T-helper 2 cell (primary cell): ENCODE data around the gene IFNAR1.
A peak's percentile ranks its signal among the peaks of the same experiment; 100 is the strongest.
"Not testable (repeated sequence)": the region's sequence is repeated elsewhere in the genome, so short reads cannot be mapped to it uniquely, and the experiment has no call there.

Experiments
- DNase-seq, 5 experiments: peaks; one replicate each; pipeline versions ENCODE4 v3.0.0 to v3.0.0-alpha.2; 2012 to 2022

The IFNAR1 gene

GRCh38 chr21:33308586-33309490, 15.9 kb upstream of the IFNAR1 start:
- peak in 1 of 5 experiments; percentile 86 for DNase-seq

- no peak for DNase-seq
Observed at GRCh38 chr21:33309778-33310177, 15.0 kb upstream of the IFNAR1 start.

GRCh38 chr21:33312121-33312520, 12.6 kb upstream of the IFNAR1 start:
- DNase-seq = no peak

- no peak for DNase-seq
Observed at GRCh38 chr21:33313183-33313582, 11.6 kb upstream of the IFNAR1 start.

GRCh38 chr21:33313611-33314010, 11.2 kb upstream of the IFNAR1 start:
- no peak for DNase-seq

- no peak for DNase-seq
Observed at GRCh38 chr21:33314111-33314510, 10.7 kb upstream of the IFNAR1 start.

- DNase-seq = no peak
Observed at GRCh38 chr21:33315946-33316710, 8.6 kb upstream of the IFNAR1 start.

- no peak for DNase-seq
Observed at GRCh38 chr21:33317145-33317544, 7.6 kb upstream of the IFNAR1 start.

GRCh38 chr21:33317786-33318486, 6.8 kb upstream of the IFNAR1 start:
- DNase-seq = no peak

- DNase-seq = peak in 1 of 5 experiments; percentile 34
Observed at GRCh38 chr21:33321005-33321404, 3.8 kb upstream of the IFNAR1 start.

- not testable (repeated sequence) for DNase-seq
Observed at GRCh38 chr21:33323610-33324009, 1.2 kb upstream of the IFNAR1 start.

- DNase-seq = peak; percentile 43 to 69 (median 68)
Observed at GRCh38 chr21:33325222-33326067, 675 bp downstream of the IFNAR1 start.

GRCh38 chr21:33327326-33327725, 2.6 kb downstream of the IFNAR1 start:
- DNase-seq = no peak

GRCh38 chr21:33327792-33328433, 3.1 kb downstream of the IFNAR1 start:
- no peak for DNase-seq

GRCh38 chr21:33330726-33331125, 6.0 kb downstream of the IFNAR1 start:
- no peak for DNase-seq

- peak in 1 of 5 experiments; percentile 72 for DNase-seq
Observed at GRCh38 chr21:33332143-33332542, 7.4 kb downstream of the IFNAR1 start.

GRCh38 chr21:33334191-33334590, 9.4 kb downstream of the IFNAR1 start:
- no peak for DNase-seq

GRCh38 chr21:33334824-33335223, 10.1 kb downstream of the IFNAR1 start:
- DNase-seq = no peak

- no peak for DNase-seq
Observed at GRCh38 chr21:33339135-33339534, 14.4 kb downstream of the IFNAR1 start.

GRCh38 chr21:33339918-33340317, 15.1 kb downstream of the IFNAR1 start:
- DNase-seq = no peak

GRCh38 chr21:33345751-33346238, 21.0 kb downstream of the IFNAR1 start:
- no peak for DNase-seq
